Measurements from ENCODE around the gene TCF3.

TCF3 gene

GRCh38 chr19:1609680-1610474, 42.5 kb downstream of the TCF3 start:
- DNase-seq (ENCODE audit: low read depth) = no peak

- no peak for DNase-seq (ENCODE audit: low read depth)
Measured at GRCh38 chr19:1609103-1609396, 43.4 kb downstream of the TCF3 start.

- DNase-seq (ENCODE audit: low read depth) = peak; percentile 29
Measured at GRCh38 chr19:1608359-1609102, 43.9 kb downstream of the TCF3 start.

- DNase-seq (ENCODE audit: low read depth) = no peak
Measured at GRCh38 chr19:1606138-1606651, 46.2 kb downstream of the TCF3 start.

GRCh38 chr19:1605236-1606137, 46.9 kb downstream of the TCF3 start, which contains the start of gene UQCR11:
UQCR11 (minus strand) TSS chr19:1605462; CDS start chr19:1605409, 53 bp downstream.
- peak; percentile 95 for DNase-seq (ENCODE audit: low read depth)

GRCh38 chr19:1602091-1602707, 50.2 kb downstream of the TCF3 start:
- DNase-seq (ENCODE audit: low read depth) = no peak

GRCh38 chr19:1601613-1602064, 50.8 kb downstream of the TCF3 start:
- no peak for DNase-seq (ENCODE audit: low read depth)

- DNase-seq (ENCODE audit: low read depth) = no peak
Measured at GRCh38 chr19:1599460-1599846, 53.0 kb downstream of the TCF3 start.

GRCh38 chr19:1598777-1599459, 53.5 kb downstream of the TCF3 start:
- DNase-seq (ENCODE audit: low read depth) = no peak

- no peak for DNase-seq (ENCODE audit: low read depth)
Measured at GRCh38 chr19:1593501-1593772, 59.0 kb downstream of the TCF3 start.

GRCh38 chr19:1592755-1593500, 59.5 kb downstream of the TCF3 start, which contains the start of gene MBD3:
MBD3 (minus strand) TSS chr19:1592865; CDS start chr19:1592631, 234 bp downstream.
- DNase-seq (ENCODE audit: low read depth) = peak; percentile 93

- peak; percentile 90 for DNase-seq (ENCODE audit: low read depth)
Measured at GRCh38 chr19:1592024-1592754, 60.2 kb downstream of the TCF3 start.

GRCh38 chr19:1591421-1592023, 60.9 kb downstream of the TCF3 start:
- no peak for DNase-seq (ENCODE audit: low read depth)

GRCh38 chr19:1590641-1591397, 61.6 kb downstream of the TCF3 start:
- DNase-seq (ENCODE audit: low read depth) = no peak

GRCh38 chr19:1587872-1588271, 64.5 kb downstream of the TCF3 start:
- no peak for DNase-seq (ENCODE audit: low read depth)

GRCh38 chr19:1585243-1585580, 67.2 kb downstream of the TCF3 start:
- DNase-seq (ENCODE audit: low read depth) = no peak

GRCh38 chr19:1584500-1585242, 67.7 kb downstream of the TCF3 start:
- DNase-seq (ENCODE audit: low read depth) = no peak

GRCh38 chr19:1582201-1582600, 70.2 kb downstream of the TCF3 start:
- DNase-seq (ENCODE audit: low read depth) = no peak
